Testis (tissue), 3 donors: ENCODE results near the gene TDRD12. TPM values are rescaled to one million over a fixed set of nuclear protein-coding genes. Genes with fewer than 3 reads are reported as not detected.
A peak's percentile ranks its signal among the peaks of the same experiment; 100 is the strongest.
"Not testable (repeated sequence)": the region's sequence is repeated elsewhere in the genome, so short reads cannot be mapped to it uniquely, and the experiment has no call there.

Experiments used
- DNase-seq: peaks from one replicate; pipeline ENCODE4 v3.0.0-alpha.2; 2019
- H3K27ac ChIP-seq, 2 donors: fragments of 200-600 bp; sonication (generic); one replicate each; pipeline ENCODE4 v1.5.1; 2019
- H3K27me3 ChIP-seq: fragments of 200-600 bp; sonication (generic); one replicate; pipeline ENCODE4 v1.5.1; 2019
- H3K36me3 ChIP-seq: fragments of 200-600 bp; sonication (generic); one replicate; pipeline ENCODE4 v1.5.1; 2017; ENCODE audit warnings: low read depth; ENCODE audit errors: missing control alignments
- H3K4me1 ChIP-seq: fragments of 200-600 bp; sonication (generic); one replicate; pipeline ENCODE4 v1.5.1; 2019
- H3K4me3 ChIP-seq, 2 donors: fragments of 200-600 bp; sonication (generic); one replicate each; pipeline ENCODE4 v1.5.1; 2017 to 2019
- H3K9me3 ChIP-seq: fragments of 200-600 bp; sonication (generic); one replicate; pipeline ENCODE4 v1.5.1; 2017
- CTCF ChIP-seq, 3 experiments: fragments of 450-650 bp in 2 of 3; fragments of 200-600 bp in 1 of 3; sonication (generic) in 1 of 3; IDR thresholded peaks; one replicate each; pipeline ENCODE4 v1.5.1; 2016 to 2019; ENCODE audit warnings: antibody characterized with exemption in 3 of 3, mild to moderate bottlenecking in 2 of 3, moderate library complexity in 1 of 3
- POLR2A ChIP-seq: fragments of 450-650 bp; IDR thresholded peaks from one replicate; pipeline ENCODE4 v1.6.1; 2017; ENCODE audit warnings: antibody characterized with exemption, mild to moderate bottlenecking, moderate library complexity
- WGBS, 2 donors: methylation state at CpG; one replicate each; pipeline ENCODE4 v1.1.5; 2018; 5-methylcytosine and 5-hydroxymethylcytosine counted together
- intact Hi-C: fragments of 100-400 bp; cut with DNase I; formaldehyde crosslinking; loops from one replicate; pipeline ENCODE4 v1.15.1; 2023; ENCODE audit warnings: low total_unique reads
- polyA plus RNA-seq: library from polyadenylated mRNA; stranded (reverse); fragments of 350-450 nt; fragmentation: Illumina TruSeq; extraction: RNeasy Lipid Tissue Mini Kit (QIAGEN cat#74804); gene quantifications from one replicate; pipeline ENCODE4 v1.2.3, GENCODE V29; 2014; ENCODE audit warnings: low read depth, low replicate concordance; ENCODE audit not compliant: insufficient read depth
- total RNA-seq, 2 donors: library from RNA; depleted of rRNA; stranded (reverse); fragments of >200 nt; gene quantifications; one replicate each; pipeline ENCODE4 v1.2.3, GENCODE V29; 2016

Gene TDRD12
- total and polyA plus RNA-seq, 3 donors from 2014 or later = 24.3 to 33.4 (median 30.6) TPM

- intact Hi-C loops = no loop called here
- H3K36me3 ChIP-seq = no peaks in the 10 kb centered on the region
- H3K27ac ChIP-seq = peak overlapping the region; percentile 68 to 75
- no peaks in the 10 kb centered on the region for H3K27me3 ChIP-seq
- peaks cover 18% of the 10 kb centered on the region for H3K4me1 ChIP-seq
- no peak for TF ChIP-seq CTCF (IDR thresholded peaks at IDR 0.05)
- H3K9me3 ChIP-seq = no peaks in the 10 kb centered on the region
- 27 to 31% methylated on average over 5 to 7 of the region's 7 CpGs for WGBS, 2 donors
- no peak for DNase-seq
- peak overlapping the region; percentile 74 to 77 for H3K4me3 ChIP-seq
These were observed 26.9 kb upstream of the TDRD12 start for GRCh38 chr19:32692727-32693061.

GRCh38 chr19:32693151-32694108, 26.1 kb upstream of the TDRD12 start:
- Histone ChIP-seq H3K4me1 (peaks cover 18% of the 10 kb centered on the region), H3K4me3 (peak overlapping the region in 1 of 2 donors; percentile 74)
- H3K36me3 ChIP-seq, H3K27ac ChIP-seq, H3K9me3 ChIP-seq, intact Hi-C loops, H3K27me3 ChIP-seq: not testable (repeated sequence)
- peak; percentile 46 for DNase-seq
- 85 to 90% methylated on average over 20 of the region's 20 CpGs for WGBS, 2 donors

- DNase-seq, intact Hi-C loops, H3K9me3 ChIP-seq, H3K36me3 ChIP-seq, H3K27me3 ChIP-seq, H3K27ac ChIP-seq, H3K4me3 ChIP-seq: not testable (repeated sequence)
- 76 to 82% methylated on average over 2 of the region's 2 CpGs for WGBS, 2 donors
- peaks cover 18% of the 10 kb centered on the region for H3K4me1 ChIP-seq
These were observed 25.3 kb upstream of the TDRD12 start for GRCh38 chr19:32694316-32694715.

GRCh38 chr19:32694851-32695250, 24.7 kb upstream of the TDRD12 start:
- H3K36me3 ChIP-seq, H3K27me3 ChIP-seq, intact Hi-C loops, DNase-seq, H3K4me3 ChIP-seq, H3K27ac ChIP-seq, H3K9me3 ChIP-seq: not testable (repeated sequence)
- H3K4me1 ChIP-seq = peaks cover 18% of the 10 kb centered on the region
- 34 to 56% methylated on average over 2 of the region's 2 CpGs for WGBS, 2 donors

GRCh38 chr19:32695506-32695905, 24.1 kb upstream of the TDRD12 start:
- WGBS, 2 donors = 69 to 89% methylated on average over 6 of the region's 6 CpGs
- H3K4me1 ChIP-seq = peaks cover 18% of the 10 kb centered on the region
- H3K36me3 ChIP-seq, H3K27me3 ChIP-seq, H3K4me3 ChIP-seq, DNase-seq, H3K27ac ChIP-seq, intact Hi-C loops, H3K9me3 ChIP-seq: not testable (repeated sequence)

- H3K36me3 ChIP-seq, H3K27me3 ChIP-seq, intact Hi-C loops, H3K9me3 ChIP-seq, H3K4me3 ChIP-seq, H3K27ac ChIP-seq, DNase-seq: not testable (repeated sequence)
- 85 to 93% methylated on average over 3 of the region's 3 CpGs for WGBS, 2 donors
- peaks cover 13% of the 10 kb centered on the region for H3K4me1 ChIP-seq
These were observed 22.8 kb upstream of the TDRD12 start for GRCh38 chr19:32696771-32697170.

- not testable (repeated sequence) for H3K36me3 ChIP-seq, H3K4me3 ChIP-seq
- 88 to 97% methylated on average over 7 of the region's 7 CpGs for WGBS, 2 donors
These were observed 19.4 kb upstream of the TDRD12 start for GRCh38 chr19:32700129-32700528.

GRCh38 chr19:32702010-32702409, 17.6 kb upstream of the TDRD12 start:
- TF ChIP-seq POLR2A (no peak), CTCF (IDR thresholded peaks at IDR 0.05) (no peak)
- WGBS, 2 donors = 66 to 69% methylated on average over 5 of the region's 5 CpGs
- DNase-seq = no peak

More at GRCh38 chr19:32700129-32700528, 19.4 kb upstream of the TDRD12 start:
- H3K4me1 ChIP-seq, intact Hi-C loops, H3K27ac ChIP-seq, H3K9me3 ChIP-seq, H3K27me3 ChIP-seq, DNase-seq: not testable (repeated sequence)

GRCh38 chr19:32704006-32704405, 15.6 kb upstream of the TDRD12 start:
- H3K36me3 ChIP-seq, H3K27me3 ChIP-seq, H3K27ac ChIP-seq, DNase-seq, H3K4me3 ChIP-seq, H3K9me3 ChIP-seq, intact Hi-C loops, H3K4me1 ChIP-seq: not testable (repeated sequence)
- 97 to 100% methylated on average over 2 of the region's 2 CpGs for WGBS, 2 donors

More at GRCh38 chr19:32702010-32702409, 17.6 kb upstream of the TDRD12 start:
- H3K9me3 ChIP-seq = no peaks in the 10 kb centered on the region
- H3K27ac ChIP-seq = no peak overlapping the region
- no peaks in the 10 kb centered on the region for H3K27me3 ChIP-seq
- no peaks in the 10 kb centered on the region for H3K36me3 ChIP-seq
- no peak overlapping the region for H3K4me3 ChIP-seq
- no peaks in the 10 kb centered on the region for H3K4me1 ChIP-seq
- intact Hi-C loops = no loop called here
